H1 (cell line): Measurements from ENCODE around the gene FA2H.

Experiments used
- CTCF ChIP-seq, 3 experiments: IDR thresholded peaks; 1 replicate in 2 of 3; 2 replicates in 1 of 3; pipeline versions ENCODE4 v1.5.1 to v1.6.1; 2011; ENCODE audit warnings: low read length in 3 of 3, mild to moderate bottlenecking in 3 of 3, inconsistent platforms in 2 of 3, low read depth in 1 of 3, moderate library complexity in 1 of 3; ENCODE audit not compliant: insufficient read depth in 1 of 3; ENCODE audit errors: control extremely low read depth in 1 of 3
- EZH2 ChIP-seq: fragments of 200-600 bp; sonication (generic); IDR thresholded peaks from 2 replicates; pipeline ENCODE4 v1.7.1; 2012; ENCODE audit warnings: low read depth, mild to moderate bottlenecking, moderate library complexity, low read length, inconsistent platforms; ENCODE audit not compliant: severe bottlenecking
- GABPA ChIP-seq: IDR thresholded peaks from 2 replicates; pipeline ENCODE4 v1.6.1; 2011; ENCODE audit warnings: mild to moderate bottlenecking, low read length, moderate library complexity, borderline replicate concordance; ENCODE audit not compliant: insufficient read depth
- HDAC2 ChIP-seq, 2 experiments: fragments of 300-600 bp in 1 of 2; sonication (generic) in 1 of 2; IDR thresholded peaks; 2 replicates each; pipeline ENCODE4 v1.6.1; 2011 to 2012; ENCODE audit warnings: low read depth in 2 of 2, low read length in 2 of 2, mild to moderate bottlenecking in 2 of 2, moderate library complexity in 2 of 2, borderline replicate concordance in 1 of 2, inconsistent platforms in 1 of 2
- POLR2A ChIP-seq, 2 experiments: IDR thresholded peaks; 1 replicate in 1 of 2; 2 replicates in 1 of 2; pipeline ENCODE4 v1.6.1; 2011; ENCODE audit warnings: low read depth in 2 of 2, low read length in 2 of 2, mild to moderate bottlenecking in 2 of 2; ENCODE audit errors: control extremely low read depth in 1 of 2
- RAD21 ChIP-seq, 2 experiments: IDR thresholded peaks in 1 of 2; conservative IDR thresholded peaks in 1 of 2; 2 replicates each; pipeline ENCODE4 v1.6.1; 2011; ENCODE audit warnings: low read depth in 2 of 2, low read length in 2 of 2, improper control_type of control experiment in 1 of 2, inconsistent platforms in 1 of 2, mild to moderate bottlenecking in 1 of 2, moderate library complexity in 1 of 2
- RXRA ChIP-seq: IDR thresholded peaks from 2 replicates; pipeline ENCODE4 v1.6.1; 2011; ENCODE audit warnings: low read depth, mild to moderate bottlenecking, low read length, moderate library complexity; ENCODE audit not compliant: insufficient read depth
- SP1 ChIP-seq: IDR thresholded peaks from 2 replicates; pipeline ENCODE4 v1.6.1; 2011; ENCODE audit warnings: low read depth, low read length

GRCh38 chr16:74792225-74792624 lies 17.6 kb upstream of the FA2H start:
- TF ChIP-seq CTCF (IDR thresholded peaks at IDR 0.05; ENCODE audit: control extremely low read depth in 1 of 3, insufficient read depth in 1 of 3, low read depth in 1 of 3, low read length in 3 of 3) (no peak), EZH2 (no peak), POLR2A (IDR thresholded peaks at IDR 0.05; ENCODE audit: control extremely low read depth in 1 of 2, low read depth in 2 of 2, low read length in 2 of 2) (no peak), GABPA (no peak), RAD21 (IDR thresholded peaks at IDR 0.05 in 1 of 2, conservative IDR thresholded peaks at IDR 0.05 in 1 of 2; ENCODE audit: low read depth in 2 of 2, low read length in 2 of 2) (no peak), RXRA (no peak), SP1 (no peak), HDAC2 (IDR thresholded peaks at IDR 0.05; ENCODE audit: borderline replicate concordance in 1 of 2, low read depth in 2 of 2, low read length in 2 of 2) (no peak)
